Stimulated activated naive B cell treated with anti-CD40 and anti-IgM and Interleukin-4, amounts not matched to agents 10 μg/mL and 1 μg/mL and 100 μg/mL, for 72 hours (primary cell): ENCODE results near the gene ITPRIP.

Source experiments
- ATAC-seq, 2 donors: fragments of 150-1000 bp; cut with Tn5 transposase; replicated peaks; 2 replicates each; pipeline ENCODE4 v1.10.0; 2021; ENCODE audit warnings: moderate library complexity in 1 of 2
- DNase-seq: peaks from one replicate; pipeline ENCODE4 v3.0.0; 2021
- H3K27ac Mint-ChIP-seq: one replicate; pipeline ENCODE4 v1.8.0; 2022; ENCODE audit warnings: mild to moderate bottlenecking, mixed read lengths
- H3K27me3 Mint-ChIP-seq, 2 donors: one replicate each; pipeline ENCODE4 v1.8.0; 2022; ENCODE audit warnings: mixed read lengths in 2 of 2
- H3K36me3 Mint-ChIP-seq, 2 donors: one replicate each; pipeline ENCODE4 v1.8.0; 2022; ENCODE audit warnings: mixed read lengths in 2 of 2, mild to moderate bottlenecking in 1 of 2
- H3K4me1 Mint-ChIP-seq, 2 donors: one replicate each; pipeline ENCODE4 v1.8.0; 2022; ENCODE audit warnings: mixed read lengths in 2 of 2, mild to moderate bottlenecking in 1 of 2
- H3K4me3 Mint-ChIP-seq, 2 donors: one replicate each; pipeline ENCODE4 v1.8.0; 2022; ENCODE audit warnings: mild to moderate bottlenecking in 2 of 2, mixed read lengths in 2 of 2, moderate library complexity in 1 of 2
- H3K9me3 Mint-ChIP-seq, 2 donors: one replicate each; pipeline ENCODE4 v1.8.0; 2022; ENCODE audit warnings: mixed read lengths in 2 of 2, mild to moderate bottlenecking in 1 of 2

The ITPRIP gene

DNA sequence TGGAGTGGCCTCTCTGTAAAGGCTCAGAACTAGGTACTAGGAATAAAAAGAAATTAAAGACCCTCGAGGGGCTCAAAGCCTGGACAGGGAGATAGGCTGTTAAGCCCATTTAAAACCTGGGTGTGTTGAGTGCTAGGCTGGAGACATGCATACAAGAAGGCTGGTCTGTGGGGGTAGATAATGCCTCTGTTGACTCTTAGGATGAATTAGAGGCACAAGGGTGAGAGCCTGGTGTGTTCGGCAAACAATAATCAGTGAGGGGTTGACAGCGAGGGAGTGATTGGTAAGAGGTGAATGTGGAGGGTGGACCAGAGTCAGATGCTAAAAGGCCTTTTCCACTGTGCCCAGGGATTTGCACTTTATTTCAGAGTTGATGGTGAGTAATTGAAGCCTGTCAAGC, 56.6 kb downstream of the ITPRIP start:
- Mint-ChIP-seq H3K27ac (no peak overlapping the region), H3K4me3 (no peak overlapping the region), H3K9me3 (no peaks in the 10 kb centered on the region), H3K4me1 (no peaks in the 10 kb centered on the region), H3K27me3 (peaks cover 11 to 26% of the 10 kb centered on the region in 2 donors), H3K36me3 (no peaks in the 10 kb centered on the region)
- no peak for ATAC-seq
- no peak for DNase-seq

DNA sequence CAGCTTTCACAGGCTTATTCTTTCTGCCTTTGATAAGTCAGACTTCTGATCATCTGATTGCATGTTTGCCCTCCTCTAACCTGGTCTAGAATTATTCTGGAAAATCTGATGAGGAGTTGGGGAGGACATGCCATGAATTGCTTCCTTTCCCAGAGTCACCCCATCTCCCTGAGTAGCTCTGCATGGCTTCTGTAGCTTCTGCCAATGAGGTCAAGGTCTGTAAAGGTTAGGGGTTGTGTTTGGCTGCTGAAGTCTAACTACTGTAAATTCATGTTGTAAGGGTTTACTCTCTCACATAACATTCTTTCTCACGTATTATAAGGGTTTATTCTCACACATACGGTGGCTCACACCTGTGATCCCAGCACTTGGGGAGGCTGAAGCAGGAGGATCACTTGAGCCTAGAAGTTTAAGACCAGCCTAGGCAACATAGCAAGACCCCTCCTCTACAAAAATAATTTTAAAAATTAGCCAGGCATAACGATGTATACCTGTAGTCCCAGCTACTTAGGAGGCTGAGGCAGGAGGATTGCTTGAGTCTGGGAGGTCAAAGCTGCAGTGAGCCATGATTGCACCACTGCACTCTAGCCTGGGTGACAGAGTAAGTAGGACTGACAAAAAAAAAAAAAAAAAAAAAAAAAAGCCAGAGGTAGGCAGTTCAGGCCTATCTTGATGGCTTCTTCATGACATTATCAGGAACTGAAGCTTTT, 58.6 kb downstream of the ITPRIP start:
- no peak for ATAC-seq
- peaks cover 19 to 36% of the 10 kb centered on the region in 2 donors for H3K27me3 Mint-ChIP-seq
- H3K4me1 Mint-ChIP-seq, result peaks cover 2 to 5% of the 10 kb centered on the region in 2 donors
- no peaks in the 10 kb centered on the region for H3K9me3 Mint-ChIP-seq
- no peaks in the 10 kb centered on the region for H3K36me3 Mint-ChIP-seq
- no peak overlapping the region for H3K27ac Mint-ChIP-seq
- H3K4me3 Mint-ChIP-seq, result no peak overlapping the region
- DNase-seq, result no peak

DNA sequence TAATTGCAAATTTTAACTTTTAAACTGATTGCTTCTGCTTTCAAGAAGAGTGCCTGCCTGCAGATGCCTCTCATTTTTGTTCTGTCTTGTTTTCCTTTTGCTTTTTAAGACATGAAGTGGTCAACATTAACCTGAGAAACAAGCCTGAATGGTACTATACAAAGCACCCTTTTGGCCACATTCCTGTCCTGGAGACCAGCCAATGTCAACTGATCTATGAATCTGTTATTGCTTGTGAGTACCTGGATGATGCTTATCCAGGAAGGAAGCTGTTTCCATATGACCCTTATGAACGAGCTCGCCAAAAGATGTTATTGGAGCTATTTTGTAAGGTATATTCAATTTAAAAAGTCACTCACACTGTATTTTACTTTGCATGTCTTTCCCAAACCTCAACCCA, 60.5 kb downstream of the ITPRIP start:
- Mint-ChIP-seq H3K4me1 (peaks cover 2 to 9% of the 10 kb centered on the region in 2 donors), H3K27me3 (peaks cover 19 to 38% of the 10 kb centered on the region in 2 donors)

DNA sequence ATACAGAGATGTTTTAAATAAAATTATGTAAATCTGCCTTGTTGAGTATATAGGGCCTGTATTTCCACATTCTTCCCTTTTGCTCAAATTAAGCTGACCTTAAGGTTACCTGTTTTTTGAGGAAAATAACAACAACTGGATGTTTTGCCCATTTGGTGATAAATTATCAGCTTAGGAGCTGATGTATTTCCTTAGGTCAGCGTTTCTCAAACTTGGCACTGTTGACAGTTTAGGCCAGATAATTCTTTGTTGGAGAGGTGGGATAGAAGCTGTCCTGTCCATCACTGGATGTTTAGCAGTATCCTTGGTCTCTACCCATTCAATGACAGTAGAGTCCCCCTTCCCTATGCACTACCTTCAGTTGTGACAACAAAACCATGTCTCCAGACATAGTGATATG, 62.1 kb downstream of the ITPRIP start:
- H3K9me3 Mint-ChIP-seq, result no peaks in the 10 kb centered on the region
- H3K27me3 Mint-ChIP-seq, result peaks cover 19 to 38% of the 10 kb centered on the region in 2 donors
- peaks cover 2 to 9% of the 10 kb centered on the region in 2 donors for H3K4me1 Mint-ChIP-seq
- H3K4me3 Mint-ChIP-seq, result no peak overlapping the region
- H3K27ac Mint-ChIP-seq, result no peak overlapping the region
- H3K36me3 Mint-ChIP-seq, result no peaks in the 10 kb centered on the region
- ATAC-seq, result no peak
- no peak for DNase-seq

More for the DNA sequence above, 60.5 kb downstream of the ITPRIP start:
- H3K36me3 Mint-ChIP-seq, result no peaks in the 10 kb centered on the region
- H3K4me3 Mint-ChIP-seq, result no peak overlapping the region
- no peaks in the 10 kb centered on the region for H3K9me3 Mint-ChIP-seq
- DNase-seq (no peak), ATAC-seq (no peak)
- H3K27ac Mint-ChIP-seq, result no peak overlapping the region

DNA sequence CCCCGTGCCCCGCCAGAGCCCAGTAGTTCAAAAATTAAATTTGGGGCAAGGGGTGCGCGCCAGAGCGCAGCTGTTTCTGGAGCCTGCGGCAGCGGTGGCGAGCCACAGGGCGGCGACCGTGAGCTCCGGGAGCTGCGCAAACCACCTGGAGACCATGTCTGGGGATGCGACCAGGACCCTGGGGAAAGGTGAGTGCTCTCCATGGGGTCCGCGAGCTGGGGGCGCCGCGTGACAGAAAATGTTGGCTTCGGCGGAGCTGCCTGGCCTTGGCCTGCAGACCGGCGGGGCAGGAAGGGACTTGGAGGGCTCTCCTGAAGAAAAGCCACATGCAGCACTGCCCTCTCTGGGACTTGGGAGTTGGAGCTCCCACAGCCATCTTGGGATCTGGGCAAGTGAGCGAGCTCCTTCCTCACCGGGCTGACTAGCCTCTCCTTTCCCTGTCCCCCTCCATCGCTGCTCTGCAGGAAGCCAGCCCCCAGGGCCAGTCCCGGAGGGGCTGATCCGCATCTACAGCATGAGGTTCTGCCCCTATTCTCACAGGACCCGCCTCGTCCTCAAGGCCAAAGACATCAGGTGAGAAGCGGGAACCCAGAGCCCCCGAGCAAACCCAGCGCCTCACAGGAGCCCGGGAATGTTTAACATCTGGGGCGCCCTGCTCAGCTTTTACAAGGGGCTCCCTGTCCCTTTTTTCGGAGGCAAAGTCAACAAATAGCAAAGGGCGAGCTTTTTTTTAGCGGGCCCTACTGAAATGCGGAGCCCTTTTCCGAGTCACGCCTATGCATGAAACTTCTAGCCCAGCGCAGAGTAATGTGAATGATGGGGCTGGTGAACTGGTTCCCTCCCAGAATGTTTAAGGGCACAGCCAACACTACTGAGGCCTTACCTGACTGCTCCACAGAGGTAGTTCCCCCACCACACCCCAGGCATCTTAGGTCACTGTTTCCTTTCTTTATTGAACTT, 63.2 kb downstream of the ITPRIP start:
- Mint-ChIP-seq H3K9me3 (no peaks in the 10 kb centered on the region), H3K27ac (no peak overlapping the region), H3K4me3 (peak overlapping the region; percentile 32 to 69), H3K27me3 (peaks cover 19 to 38% of the 10 kb centered on the region in 2 donors), H3K36me3 (no peaks in the 10 kb centered on the region), H3K4me1 (peaks cover 2 to 9% of the 10 kb centered on the region in 2 donors)
- ATAC-seq (peak; percentile 75 to 82), DNase-seq (peak; percentile 10)

DNA sequence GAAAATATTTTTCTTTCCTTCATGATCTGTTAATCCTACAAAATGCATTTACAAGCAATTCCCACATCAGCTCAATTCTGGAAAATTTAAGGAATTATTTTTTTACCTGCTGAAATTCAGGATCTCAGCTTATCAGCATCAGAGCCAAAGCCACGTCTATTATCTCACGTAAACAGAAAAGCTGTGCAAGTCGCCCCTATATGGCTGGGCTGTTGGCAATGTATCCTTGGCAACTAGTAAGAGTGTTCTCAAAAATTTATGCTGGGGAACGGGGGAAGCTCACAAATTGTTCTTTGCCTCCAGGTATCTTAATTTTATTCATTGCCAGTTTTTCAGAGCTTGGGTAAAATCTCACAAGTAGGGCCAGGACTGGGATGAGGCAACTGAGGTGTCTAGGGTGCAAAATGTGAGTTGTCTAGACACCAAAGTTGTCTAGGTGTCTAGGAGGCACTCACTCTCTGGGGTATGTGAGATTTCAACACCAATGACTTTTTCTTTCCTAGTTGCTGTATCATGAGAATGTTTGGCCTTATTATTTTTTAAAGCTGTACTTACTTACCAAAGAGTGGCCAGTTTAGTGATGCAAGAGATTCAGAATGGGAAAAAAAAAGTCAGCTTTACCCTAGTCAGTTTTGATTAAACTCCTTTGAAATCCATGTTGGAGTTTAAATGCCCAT, 64.2 kb downstream of the ITPRIP start:
- Mint-ChIP-seq H3K36me3 (no peaks in the 10 kb centered on the region), H3K27me3 (peaks cover 19 to 36% of the 10 kb centered on the region in 2 donors), H3K9me3 (no peaks in the 10 kb centered on the region), H3K4me3 (no peak overlapping the region), H3K27ac (no peak overlapping the region), H3K4me1 (peaks cover 2 to 11% of the 10 kb centered on the region in 2 donors)
- DNase-seq (no peak), ATAC-seq (no peak)

DNA sequence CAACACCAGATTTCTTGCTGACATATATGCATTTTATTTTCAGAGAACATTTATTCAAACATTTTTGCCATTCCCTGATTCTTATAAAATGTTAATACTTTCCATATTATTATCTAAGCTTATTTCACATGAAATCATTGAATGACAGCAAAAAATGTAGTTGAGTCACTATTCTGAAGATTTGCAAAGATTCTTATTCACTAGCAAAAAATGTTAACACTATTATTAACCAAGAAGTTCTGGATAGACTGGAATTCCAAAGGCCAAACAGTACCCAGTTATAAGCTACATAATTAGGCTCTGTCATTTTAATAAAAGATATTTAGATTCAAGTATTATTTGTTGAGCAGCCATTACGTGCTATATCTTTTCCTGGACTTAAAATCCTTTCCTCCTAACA, 65.0 kb downstream of the ITPRIP start:
- peaks cover 2 to 18% of the 10 kb centered on the region in 2 donors for H3K4me1 Mint-ChIP-seq
- H3K9me3 Mint-ChIP-seq, result no peaks in the 10 kb centered on the region
- peaks cover 19 to 29% of the 10 kb centered on the region in 2 donors for H3K27me3 Mint-ChIP-seq
- H3K36me3 Mint-ChIP-seq, result peaks cover 4 to 5% of the 10 kb centered on the region in 2 donors
- H3K4me3 Mint-ChIP-seq, result no peak overlapping the region
- no peak overlapping the region for H3K27ac Mint-ChIP-seq
- ATAC-seq, result no peak
- DNase-seq, result no peak

DNA sequence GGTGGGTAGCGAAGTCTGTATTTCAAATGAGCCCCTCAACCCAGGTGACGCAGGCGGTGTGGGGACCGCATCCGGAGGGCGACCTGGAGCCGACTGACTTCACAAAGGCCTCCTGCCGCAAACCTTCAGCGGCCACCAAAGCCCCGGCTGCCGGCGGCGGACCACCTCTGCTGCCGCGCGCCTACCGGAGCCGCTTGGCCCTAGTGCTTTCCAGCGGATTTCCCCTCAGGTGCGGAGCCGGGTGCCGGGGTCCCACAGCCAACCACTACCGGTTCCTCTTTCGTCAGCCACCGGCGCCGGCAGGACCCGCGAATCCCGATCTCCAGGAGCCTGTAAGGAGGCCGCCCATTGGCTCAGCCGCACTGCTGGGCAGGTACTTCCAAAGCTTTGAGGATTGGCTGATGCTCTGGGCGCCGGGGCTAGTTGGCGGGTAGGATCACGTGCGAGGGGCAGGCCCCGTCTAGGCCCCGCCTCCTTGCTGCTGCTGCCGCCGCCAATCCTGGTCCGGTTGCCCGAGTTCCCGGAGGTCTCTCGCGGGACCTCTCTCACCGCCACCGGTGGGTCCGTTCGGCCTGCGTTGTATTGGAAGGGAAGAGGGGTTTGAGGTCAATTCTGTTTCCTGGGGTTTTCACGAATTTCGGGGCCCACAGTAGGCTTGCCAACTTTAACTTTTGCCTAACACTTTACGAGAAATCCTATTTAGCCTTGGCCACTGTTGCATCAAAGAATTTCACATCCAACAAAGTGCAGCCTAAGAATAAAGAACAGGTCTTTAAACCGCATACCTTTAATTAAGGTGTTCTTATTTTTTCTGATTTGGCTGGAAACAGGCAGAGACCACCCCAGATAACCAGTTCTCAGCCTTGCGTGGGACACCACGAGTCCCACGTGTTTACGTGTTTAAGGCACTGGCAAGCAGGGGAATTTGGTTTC, 69.3 kb downstream of the ITPRIP start, which contains the start of gene GSTO2:
TSS of gene GSTO2 (plus strand) at position 472 of the 933 bp plus-strand sequence. CDS start 5,732 bp downstream, outside the sequence.
- ATAC-seq (peak; percentile 96 to 97), DNase-seq (peak; percentile 99)
- H3K9me3 Mint-ChIP-seq, result no peaks in the 10 kb centered on the region
- peak within 1 kb of the TSS; percentile 93 for H3K27ac Mint-ChIP-seq
- peaks cover 17 to 44% of the 10 kb centered on the region in 2 donors for H3K4me1 Mint-ChIP-seq
- H3K4me3 Mint-ChIP-seq, result peak within 1 kb of the TSS; percentile 81 to 87
- H3K27me3 Mint-ChIP-seq, result no peaks in the 10 kb centered on the region
- H3K36me3 Mint-ChIP-seq, result peaks cover 24 to 30% of the 10 kb centered on the region in 2 donors

DNA sequence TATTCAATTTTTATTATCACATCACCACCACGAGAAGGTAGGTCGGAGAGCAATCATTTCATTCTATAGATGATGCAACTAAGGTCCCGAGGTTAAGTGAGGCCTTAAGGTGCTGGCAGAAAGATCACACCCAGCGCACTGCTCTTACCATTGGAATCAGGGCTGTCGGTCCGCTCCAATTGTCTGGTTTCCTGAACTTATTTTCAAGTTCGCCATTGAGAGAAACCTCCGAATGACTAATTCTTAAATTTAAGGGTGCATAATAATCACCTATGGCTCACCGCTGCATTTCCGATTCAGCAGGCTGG, 69.9 kb downstream of the ITPRIP start:
- H3K36me3 Mint-ChIP-seq, result peaks cover 24 to 33% of the 10 kb centered on the region in 2 donors
- H3K27ac Mint-ChIP-seq, result peak overlapping the region; percentile 93
- H3K4me3 Mint-ChIP-seq, result peak overlapping the region; percentile 81 to 87
- H3K4me1 Mint-ChIP-seq, result peaks cover 18 to 46% of the 10 kb centered on the region in 2 donors
- no peak for DNase-seq
- ATAC-seq, result peak; percentile 1 to 3
- H3K9me3 Mint-ChIP-seq, result no peaks in the 10 kb centered on the region
- H3K27me3 Mint-ChIP-seq, result no peaks in the 10 kb centered on the region

DNA sequence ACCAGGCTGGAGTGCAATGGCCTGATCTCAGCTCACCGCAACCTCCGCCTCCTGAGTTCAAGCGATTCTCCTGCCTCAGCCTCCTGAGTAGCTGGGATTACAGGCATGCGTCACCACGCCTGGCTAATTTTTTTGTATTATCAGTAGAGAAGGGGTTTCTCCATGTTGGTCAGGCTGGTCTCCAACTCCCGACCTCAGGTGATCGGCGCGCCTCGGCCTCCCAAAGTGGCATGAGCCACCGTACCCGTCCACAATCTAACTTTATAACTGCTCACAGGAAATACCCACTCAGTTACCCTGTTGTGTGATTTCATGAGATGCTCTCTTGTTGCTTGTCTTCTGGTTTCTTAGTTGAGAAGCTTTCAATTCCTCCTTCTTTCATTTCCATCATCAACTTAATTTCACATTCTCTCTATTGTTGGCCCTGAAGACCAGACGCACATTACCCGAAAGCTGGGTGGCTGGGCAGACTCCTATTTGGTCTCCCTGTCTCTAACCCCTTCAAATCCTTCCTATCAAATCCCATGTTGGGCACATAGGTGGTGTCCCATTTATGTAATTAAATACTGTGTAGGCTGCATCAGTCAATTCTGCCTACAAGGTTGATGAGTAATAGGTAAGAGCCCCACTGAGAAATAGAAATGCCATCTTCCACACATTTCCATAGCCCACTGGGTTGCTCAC, 70.4 kb downstream of the ITPRIP start:
- peak; percentile 14 to 23 for ATAC-seq
- H3K36me3 Mint-ChIP-seq, result peaks cover 24 to 33% of the 10 kb centered on the region in 2 donors
- DNase-seq, result no peak

DNA sequence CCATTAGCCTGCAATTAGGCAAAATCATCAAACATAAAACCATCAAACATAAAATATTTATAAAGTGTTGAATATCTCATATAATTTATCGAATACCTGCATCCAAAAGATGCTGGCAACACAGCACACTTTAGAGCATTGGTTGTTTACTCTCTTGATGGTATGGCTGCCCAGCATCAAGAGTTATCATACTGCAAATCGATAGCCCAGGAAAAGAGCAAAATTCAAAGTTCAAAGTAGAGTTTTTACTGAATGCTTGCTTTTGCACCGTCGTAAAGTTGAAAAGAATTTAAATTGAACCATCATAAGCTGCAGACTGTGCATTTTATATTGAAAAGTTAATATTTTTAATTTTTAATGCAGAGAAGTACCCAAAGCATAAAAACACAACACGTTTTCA, 73.5 kb downstream of the ITPRIP start:
- Mint-ChIP-seq H3K27ac (no peak overlapping the region), H3K4me3 (no peak overlapping the region), H3K4me1 (peaks cover 33 to 66% of the 10 kb centered on the region in 2 donors), H3K27me3 (no peaks in the 10 kb centered on the region), H3K36me3 (peaks cover 37 to 53% of the 10 kb centered on the region in 2 donors), H3K9me3 (no peaks in the 10 kb centered on the region)
- ATAC-seq, result no peak
- DNase-seq, result no peak

More for the DNA sequence above, 70.4 kb downstream of the ITPRIP start:
- Mint-ChIP-seq H3K4me1 (peaks cover 18 to 46% of the 10 kb centered on the region in 2 donors), H3K9me3 (no peaks in the 10 kb centered on the region), H3K27me3 (no peaks in the 10 kb centered on the region), H3K4me3 (peak overlapping the region; percentile 81 to 87), H3K27ac (peak overlapping the region; percentile 93)

DNA sequence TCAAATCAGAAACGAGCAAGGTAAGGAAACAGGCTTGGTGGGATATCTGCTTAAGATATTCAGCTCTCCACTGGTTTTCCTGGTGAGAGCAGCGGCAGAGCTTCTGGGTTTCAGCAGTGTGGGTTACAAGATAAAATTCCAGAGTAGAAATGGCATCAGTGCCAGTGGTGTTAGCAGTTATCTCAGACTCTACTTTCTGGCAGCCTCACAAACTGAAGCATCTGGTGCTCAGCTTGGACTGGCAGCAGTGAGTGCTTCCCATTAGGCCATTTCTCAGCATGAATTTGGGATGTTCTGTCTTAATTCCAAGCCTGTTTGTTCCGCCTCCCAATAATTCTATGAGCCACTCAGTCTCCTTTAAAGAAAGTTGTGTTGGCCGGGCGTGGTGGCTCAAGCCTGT, 76.2 kb downstream of the ITPRIP start:
- no peak overlapping the region for H3K27ac Mint-ChIP-seq

DNA sequence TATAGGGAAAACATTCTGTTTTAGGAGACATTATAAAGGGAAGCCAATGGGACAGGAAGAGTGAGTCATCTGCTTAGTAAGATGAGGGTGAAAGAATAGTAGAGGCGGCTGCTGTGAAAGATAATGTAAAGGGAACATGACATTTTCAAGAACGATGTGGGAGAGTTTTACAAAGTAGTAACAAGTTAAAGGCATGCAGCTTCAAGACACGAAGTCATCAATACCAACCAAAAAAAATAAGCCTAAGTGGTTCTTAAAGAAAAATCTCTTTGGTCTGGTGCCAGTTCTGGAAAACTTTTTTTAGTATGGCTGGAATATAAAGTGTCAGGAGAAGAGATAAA, 77.5 kb downstream of the ITPRIP start:
- Mint-ChIP-seq H3K4me3 (peak overlapping the region; percentile 2 to 10), H3K9me3 (no peaks in the 10 kb centered on the region), H3K27ac (peak overlapping the region; percentile 76), H3K36me3 (peaks cover 24 to 48% of the 10 kb centered on the region in 2 donors), H3K27me3 (no peaks in the 10 kb centered on the region), H3K4me1 (peaks cover 39 to 64% of the 10 kb centered on the region in 2 donors)
- DNase-seq (no peak), ATAC-seq (peak; percentile 48 to 49)

More for the DNA sequence above, 76.2 kb downstream of the ITPRIP start:
- Mint-ChIP-seq H3K4me1 (peaks cover 37 to 63% of the 10 kb centered on the region in 2 donors), H3K9me3 (no peaks in the 10 kb centered on the region), H3K36me3 (peaks cover 29 to 52% of the 10 kb centered on the region in 2 donors), H3K27me3 (no peaks in the 10 kb centered on the region), H3K4me3 (no peak overlapping the region)
- no peak for ATAC-seq
- DNase-seq, result no peak
